Amygdala (tissue), 56 donors: ENCODE results near the gene KSR2.
"Not testable (repeated sequence)": the region's sequence is repeated elsewhere in the genome, so short reads cannot be mapped to it uniquely, and the experiment has no call there.

Experiments
- DNase-seq, 56 donors: peaks; one replicate each; lab custom pipeline; 2025; lab: John Stamatoyannopoulos, UW

Gene KSR2

DNA sequence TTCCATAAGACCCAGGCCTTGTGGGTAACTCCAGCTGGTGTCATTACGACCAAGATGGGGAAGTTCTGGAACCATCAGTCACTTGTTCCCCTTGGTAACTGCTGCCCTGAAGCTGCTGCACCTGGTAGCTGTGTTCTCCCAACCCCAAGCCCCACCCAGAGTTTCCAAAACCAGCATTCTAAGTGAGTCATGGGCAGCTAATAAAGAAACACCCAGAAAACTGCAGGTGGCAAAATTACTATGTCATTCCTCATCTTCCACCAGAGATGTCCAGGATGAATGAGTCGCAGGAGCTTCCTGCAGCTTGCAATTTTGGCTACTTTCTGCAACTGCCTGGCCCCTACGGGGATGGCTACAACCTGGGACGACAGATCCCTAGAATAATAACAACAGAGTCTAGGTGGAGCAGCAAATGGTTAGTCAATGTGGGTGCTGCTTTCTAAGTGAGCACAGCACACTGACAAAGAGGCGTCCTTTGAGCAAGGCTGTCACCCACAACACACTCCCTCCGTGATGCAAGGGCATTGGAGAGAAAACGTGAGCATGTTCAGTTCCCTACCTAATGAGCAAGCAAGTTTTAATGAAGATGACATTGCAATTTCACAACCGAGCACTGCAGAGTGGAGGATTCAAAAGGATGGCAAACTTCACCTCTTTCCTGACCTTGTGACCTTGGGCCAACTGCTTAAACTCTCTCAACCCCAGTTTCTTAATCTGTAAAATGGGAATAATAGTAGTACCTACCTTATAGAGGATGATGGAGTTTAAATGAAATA is 306.0 kb downstream of the KSR2 start:
- peak in 3 of 56 donors; percentile 3 to 34 (median 8) for DNase-seq

DNA sequence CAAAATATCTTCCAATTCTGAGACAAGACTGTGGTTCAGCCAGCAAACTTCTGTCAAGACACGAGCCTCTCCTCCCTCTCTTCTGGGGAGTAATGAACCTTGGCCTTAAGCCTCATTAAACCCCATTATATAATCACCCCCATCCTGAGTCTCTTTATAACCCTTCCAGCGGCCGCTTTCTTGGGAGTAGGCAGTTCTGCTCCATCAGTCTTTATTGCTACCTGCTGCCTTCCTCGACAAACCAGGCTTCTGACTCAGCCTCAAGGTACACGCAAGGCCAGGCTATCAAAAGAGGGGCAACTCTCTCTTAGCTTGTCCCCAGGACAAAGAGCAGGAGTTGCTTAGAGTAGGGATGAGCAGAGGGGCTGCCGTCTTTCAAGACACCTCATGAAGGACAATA is 306.6 kb downstream of the KSR2 start:
- DNase-seq, result no peak

DNA sequence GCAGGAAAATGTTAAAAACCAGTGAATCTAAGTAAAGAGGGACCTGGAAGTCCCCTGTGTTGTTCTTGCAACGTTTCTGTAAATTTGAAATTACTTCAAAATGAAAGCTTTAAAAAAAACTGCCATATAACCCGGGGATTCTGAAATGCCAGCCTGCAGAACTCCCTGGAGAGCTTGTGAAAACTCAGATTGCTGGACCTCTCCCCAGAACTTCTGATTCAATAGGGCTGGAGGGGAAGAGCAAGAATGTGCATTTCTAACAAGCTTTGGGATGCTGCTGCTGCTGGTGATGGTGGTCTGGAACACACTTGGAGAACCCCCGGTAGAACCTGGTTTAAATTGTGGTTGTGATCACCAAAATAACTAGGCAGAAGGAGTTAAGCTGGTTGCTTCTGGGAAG is 307.3 kb downstream of the KSR2 start:
- no peak for DNase-seq

DNA sequence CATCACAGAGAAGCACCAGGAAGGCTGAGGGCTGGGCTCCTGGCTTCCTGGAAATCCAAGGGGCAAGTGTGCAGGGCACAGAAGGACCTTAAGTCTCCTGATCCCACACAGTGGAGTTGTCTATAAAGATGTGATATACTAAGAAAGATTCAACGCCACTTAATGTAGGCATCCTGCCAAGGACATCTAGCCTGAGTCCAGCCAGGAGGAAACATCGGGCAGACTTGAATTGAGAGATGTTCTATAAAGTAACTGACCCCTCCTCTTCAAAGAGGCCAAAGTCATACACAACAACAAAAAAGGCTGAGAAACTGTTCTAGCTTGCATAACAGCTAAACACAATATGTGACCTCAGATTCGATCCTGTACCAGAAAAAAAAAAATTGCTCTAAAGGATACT is 307.9 kb downstream of the KSR2 start:
- DNase-seq, result no peak

DNA sequence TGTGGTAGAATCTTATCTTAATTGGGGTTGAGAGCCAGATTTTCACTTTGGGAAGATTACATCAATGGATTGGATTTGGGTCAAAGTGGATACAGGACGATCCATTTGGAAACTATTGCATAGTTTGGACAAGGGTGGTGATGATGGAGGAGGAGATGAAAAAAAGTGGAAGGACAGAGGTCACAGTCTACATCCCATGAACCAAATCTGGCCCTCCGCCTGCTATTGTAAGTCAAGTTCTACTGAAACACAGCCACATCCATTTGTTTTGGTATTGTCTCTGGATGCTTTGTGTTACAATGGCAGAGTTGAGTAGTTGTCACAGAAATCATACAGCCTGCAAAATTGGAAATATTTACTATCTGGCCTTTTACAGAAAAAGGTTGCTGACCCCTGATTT is 310.6 kb downstream of the KSR2 start:
- no peak for DNase-seq

DNA sequence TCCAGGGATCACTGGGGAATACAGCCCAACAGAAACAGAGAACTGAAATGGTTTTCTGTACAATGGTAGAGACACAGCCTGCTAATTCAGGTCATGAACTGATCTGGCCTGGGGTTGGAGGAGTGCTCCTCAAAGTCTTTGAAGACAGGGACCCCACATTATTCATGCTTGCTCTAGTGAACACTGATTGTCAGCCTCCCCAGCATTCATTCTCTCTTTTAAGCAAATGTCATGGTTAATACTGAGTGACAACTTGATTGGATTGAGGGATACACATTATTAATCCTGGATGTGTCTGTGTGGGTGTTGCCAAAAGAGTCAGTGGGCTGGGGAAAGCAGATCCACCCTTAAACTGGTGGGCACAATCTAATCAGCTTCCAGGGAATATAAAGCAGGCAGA is 319.0 kb downstream of the KSR2 start:
- no peak for DNase-seq

DNA sequence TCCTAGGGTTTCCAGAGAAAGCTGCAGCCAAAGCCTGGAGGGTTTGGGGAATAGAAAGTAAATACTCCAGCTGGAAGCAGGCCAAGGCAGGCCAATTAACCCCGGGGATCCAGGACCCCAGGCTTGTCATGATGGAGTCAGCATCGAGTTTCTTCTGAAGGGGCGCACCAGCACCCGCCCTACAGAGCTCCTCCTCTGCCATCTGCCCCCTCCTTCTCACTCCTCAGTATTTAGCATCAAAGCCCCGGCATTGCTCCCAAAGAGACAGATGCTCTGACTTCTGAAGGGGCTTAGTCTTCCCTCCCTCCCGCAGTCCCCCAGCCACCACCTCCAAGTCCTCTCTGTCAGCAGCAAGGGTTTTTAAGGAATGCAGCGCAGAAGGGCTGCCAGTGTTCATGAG is 322.3 kb downstream of the KSR2 start:
- DNase-seq, result no peak

DNA sequence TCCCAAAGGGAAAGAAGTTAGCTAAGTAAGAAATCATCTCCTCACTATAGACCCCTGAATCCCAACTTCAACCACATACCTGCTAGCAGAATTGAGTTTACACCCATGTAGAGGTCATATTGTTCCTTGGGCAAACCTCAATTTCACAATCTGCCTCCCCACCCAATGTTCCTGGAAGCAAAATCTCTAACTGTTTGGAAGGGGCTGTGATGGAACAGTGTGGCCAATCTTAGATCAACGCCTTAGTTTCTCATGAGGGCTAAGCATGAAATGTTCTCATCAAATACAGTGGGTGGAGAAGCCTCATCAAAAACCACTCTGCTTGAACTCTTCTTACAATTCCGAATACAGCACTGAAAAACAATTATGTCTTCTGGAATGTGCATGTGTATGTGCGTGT is 323.3 kb downstream of the KSR2 start:
- DNase-seq, result no peak

DNA sequence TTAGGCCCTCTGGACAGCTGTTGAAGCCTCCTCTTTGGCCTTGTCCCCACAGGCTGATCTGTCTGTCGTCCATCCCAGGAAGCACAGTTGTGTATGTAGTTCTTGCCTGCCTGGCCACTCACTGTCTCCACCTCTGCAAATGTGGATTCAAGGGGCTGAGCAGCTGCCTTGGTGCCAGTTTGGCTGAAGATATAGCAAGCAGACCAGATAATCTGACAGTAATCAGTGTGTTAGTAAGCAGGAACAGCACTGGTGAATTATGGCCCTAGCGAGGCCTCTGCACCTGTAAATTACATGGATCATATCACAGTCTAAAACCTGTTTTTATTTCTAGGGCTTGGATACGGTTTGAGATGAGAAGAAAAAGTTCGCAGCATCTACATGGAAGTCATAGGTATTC is 324.8 kb downstream of the KSR2 start:
- DNase-seq, result no peak

DNA sequence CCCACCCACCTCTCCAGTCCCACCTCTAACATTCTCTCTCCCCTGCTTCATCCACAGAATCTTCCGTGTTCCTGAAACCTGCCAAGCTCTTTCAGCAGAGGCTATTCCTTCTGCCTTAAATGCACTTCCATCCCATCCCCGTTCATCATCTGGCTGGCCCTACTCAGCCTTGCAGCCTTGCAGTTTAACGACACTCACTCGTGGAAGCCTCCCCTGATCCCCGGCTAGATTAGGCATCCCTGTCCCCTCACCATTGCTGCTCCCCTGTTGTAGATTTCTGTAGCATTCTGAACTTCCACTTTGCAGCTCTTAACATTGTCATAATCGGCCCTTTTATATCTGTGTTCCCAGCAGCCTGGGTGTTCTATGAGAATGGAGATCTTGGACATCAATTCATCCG is 326.9 kb downstream of the KSR2 start:
- DNase-seq, result no peak

DNA sequence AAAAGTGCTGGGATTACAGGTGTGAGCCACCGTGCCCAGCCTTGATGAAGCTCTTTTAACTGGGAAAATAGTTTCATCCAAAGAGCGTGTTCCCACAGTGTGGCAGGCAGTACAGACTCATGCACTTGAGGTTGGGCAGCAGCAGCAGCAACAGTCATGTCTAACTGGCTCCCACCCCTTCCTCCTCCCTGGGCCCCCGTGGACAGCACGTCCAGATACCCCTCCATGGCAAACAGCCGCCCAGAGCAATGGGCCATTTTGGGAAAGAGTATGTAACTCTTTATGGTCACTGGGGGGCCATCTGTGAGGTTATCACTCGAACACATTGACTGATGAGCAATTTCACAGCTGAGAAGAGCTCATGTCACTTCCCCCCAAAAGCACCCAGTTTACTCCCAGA is 328.3 kb downstream of the KSR2 start:
- DNase-seq, result no peak

DNA sequence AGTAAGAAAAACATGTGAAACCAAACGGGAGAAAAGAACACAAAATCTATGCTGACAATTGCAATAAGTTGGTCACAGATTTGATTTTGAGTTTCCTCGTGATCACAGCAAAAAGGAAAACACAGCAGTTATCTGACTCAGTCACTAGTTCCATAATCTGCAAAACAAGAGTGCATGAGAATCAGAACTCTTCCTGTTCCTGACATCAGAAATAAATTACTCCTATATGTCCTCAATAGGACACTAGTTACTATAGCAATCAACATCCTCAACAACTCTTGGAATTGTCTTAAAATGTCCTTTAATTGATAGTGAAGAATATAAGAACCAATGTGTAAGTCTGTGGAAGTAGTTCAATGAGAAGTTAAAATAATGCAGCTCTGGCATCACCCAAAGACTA is 339.3 kb downstream of the KSR2 start:
- no peak for DNase-seq

DNA sequence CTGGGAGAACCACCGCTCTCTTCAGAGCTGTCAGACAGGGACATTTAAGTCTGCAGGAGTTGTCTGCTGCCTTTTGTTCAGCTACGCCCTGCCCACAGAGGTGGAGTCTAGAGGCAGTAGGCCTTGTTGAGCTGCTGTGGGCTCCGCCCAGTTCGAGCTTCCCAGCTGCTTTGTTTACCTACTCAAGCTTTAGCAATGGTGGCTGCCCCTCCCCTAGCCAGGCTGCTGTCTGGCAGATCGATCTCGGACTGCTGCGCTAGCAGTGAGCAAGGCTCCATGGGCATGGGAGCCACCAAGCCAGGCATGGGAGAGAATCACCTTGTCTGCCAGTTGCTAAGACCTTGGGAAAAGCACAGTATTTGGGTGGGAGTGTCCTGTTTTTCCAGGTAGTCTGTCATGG is 340.1 kb downstream of the KSR2 start:
- not testable (repeated sequence) for DNase-seq

DNA sequence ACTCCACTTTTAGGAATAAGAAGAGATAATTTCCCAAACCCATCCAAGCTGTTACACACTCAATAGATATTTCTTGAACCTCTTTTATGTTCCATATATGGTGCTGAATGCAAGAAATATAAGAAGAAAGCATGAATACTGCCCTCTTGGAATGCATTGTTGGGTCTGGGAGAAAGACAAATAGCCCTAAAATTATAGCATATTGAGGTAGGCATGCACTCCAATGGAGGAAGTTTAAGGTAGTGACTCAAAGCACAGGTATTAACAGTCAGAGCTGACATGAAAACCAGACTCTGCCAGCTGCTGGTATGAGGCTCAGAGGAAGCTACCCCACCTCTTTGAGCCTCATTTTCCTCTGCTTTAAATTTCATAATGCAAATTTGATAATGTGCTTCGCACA is 346.0 kb downstream of the KSR2 start:
- DNase-seq, result no peak

DNA sequence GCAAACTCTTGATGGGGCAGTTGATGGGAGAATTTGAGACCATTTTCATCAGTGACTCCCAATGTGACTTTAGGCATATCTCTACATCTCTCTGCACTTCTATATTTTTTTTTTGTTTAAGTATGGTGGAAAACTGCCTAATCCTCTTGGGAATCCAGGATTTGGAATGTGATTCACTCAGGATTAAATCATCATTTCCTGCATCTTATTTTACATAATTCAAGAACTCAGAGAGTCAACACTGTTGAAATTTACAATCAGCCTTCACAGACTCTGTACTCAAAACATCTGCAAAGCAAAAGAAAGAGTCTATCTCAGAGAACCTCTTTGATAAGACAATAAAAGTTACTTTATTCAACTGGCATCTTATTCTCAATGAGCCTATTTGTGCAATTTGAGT is 346.7 kb downstream of the KSR2 start:
- DNase-seq, result no peak

DNA sequence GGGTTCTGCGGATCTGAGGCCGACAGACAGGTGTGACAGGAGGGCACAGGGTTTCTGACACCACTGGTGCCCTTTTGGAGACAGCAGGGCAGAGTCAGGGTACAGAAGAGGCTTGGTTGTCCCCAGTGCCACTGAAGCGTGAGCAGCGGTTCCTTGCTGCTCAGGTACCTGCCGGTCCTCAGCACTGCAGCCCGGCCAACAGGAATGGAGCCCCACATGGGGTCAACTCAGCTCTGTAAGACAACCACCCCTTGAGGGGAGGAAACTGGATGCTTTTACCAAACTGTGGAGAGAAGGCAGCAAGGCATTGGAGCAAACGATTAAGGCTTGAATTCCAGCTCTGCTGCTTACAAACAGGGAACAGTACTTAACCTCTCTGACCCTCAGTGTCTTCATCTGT is 361.0 kb downstream of the KSR2 start:
- DNase-seq, result no peak

DNA sequence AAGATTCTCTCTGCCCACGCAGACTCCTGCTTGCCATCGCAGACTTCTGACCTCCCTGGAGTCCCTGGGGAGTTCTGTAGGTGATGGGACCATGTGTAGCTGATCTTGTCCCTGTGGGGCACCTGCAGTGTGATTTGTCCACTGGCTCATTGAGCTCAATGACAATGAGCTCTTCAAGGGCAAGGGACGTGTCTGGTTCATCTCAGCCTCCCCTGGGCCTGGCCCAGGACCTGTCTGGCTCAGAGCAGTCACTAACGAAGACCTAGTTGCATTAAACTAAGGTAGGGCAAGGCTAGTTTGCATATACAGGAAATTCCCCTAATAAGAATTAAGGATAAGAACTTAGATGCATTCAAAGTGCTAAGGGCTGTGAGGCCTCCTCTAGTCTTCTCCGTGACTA is 361.8 kb downstream of the KSR2 start:
- DNase-seq, result no peak

DNA sequence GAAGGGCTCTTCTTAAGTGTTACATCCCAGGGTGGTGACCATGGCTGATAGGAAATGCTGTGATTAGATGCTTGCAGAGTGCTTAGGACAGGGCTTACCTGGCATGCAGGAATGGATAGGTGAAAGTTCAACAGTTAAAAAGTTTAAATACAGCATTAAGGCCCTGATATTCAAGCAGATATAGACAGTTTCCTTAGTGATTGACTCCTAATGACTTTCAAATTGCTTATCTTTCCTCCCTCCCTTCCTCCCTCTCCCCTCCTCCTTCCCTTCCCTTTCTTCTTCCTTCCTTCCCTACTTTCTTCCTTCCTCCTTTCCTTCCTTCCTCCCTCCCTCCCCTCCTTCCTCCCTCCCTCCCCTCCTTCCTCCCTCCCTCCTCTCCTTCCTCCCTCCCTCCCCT is 362.8 kb downstream of the KSR2 start:
- DNase-seq, result no peak

DNA sequence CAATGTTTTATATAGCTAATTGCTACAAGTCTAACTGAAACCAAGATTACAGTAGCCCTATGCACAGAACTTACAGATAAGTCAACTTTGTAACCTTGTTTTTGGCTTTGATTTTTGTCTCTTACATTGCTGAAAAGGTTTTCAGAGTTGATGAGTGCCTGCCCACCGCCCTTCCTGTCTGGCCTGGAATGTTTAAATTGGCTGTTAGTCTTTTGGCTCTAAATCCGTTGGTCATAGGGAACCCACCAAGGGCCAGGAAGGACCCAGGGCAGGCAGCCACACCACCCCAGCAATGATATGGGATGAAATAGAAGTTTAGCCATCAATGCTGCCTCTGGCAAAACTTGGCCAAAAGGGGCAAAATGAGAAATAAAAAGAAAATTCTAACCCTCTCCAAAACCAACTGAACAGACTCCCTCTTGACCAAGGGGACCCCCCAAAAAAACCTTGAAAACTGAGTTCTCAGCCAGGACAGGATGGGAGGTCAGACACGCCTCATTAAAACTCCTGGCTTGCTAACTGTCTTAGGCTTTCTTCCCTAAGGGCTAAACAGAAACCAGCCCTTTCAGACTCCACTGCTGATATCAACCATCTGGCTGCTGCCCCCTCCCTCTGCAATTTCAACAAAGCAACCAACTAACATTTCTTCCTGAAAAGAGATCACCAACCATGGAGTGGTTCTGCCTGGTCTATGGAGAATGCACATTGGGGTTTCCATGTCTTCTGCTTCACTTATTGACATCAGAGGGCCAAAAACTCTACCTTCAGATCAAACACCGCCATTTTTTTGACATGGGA is 365.3 kb downstream of the KSR2 start:
- no peak for DNase-seq

DNA sequence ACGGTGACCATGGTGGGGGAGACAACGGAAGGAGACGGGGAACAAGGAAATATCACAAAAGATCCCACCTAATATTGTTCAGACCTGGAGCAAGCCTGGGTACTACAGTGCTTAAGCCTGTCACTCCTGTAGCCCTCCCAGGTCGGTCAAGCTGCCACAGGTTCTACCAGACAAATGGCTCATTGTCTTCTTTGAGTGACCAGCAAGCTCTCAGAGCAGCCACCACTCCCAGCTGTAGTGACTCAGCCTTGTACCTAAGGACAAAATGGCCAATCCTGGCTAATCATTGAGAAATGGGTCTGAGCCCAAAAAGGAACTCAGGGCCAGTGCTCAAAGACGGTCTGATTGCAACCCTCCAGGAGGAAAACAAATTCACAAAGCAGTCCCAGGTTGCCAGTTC is 368.9 kb downstream of the KSR2 start:
- DNase-seq, result no peak

DNA sequence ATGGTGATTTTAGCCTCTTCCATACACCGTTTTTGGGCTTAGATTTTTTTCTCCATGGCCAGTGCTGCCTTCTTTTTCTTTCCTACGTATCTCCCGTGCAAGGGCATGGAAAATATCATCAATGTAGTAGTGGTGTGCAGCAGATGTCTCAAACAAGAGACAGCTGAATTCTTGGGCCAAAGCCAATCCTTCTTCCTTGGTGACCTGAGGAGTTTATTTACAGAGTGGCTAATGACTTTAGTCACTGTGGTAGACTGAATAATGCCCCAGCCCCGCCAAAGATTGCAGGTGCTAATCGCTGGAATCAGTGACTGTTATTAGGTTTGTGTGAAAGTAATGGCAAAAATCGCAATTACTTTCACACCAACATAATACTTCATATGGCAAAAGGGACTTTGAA is 371.8 kb downstream of the KSR2 start:
- DNase-seq, result no peak

DNA sequence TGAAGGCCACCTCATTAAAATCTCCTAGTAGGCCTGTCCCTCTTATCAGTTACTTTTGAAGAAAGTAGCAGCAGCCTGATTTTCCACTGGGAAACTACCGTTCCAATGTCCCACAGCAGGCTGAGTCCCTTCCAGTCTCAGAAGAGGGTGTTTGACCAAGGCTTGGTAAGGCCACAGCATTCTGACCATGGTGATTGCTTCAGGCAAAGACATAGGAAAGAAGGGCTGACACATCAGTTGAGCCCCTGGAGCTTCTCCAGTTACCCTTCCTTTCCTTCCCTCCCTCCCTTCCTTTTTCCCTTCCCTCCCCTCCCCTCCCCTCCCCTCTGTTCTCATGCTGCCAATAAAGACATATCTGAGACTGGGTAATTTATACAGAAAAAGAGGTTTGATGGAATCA is 373.0 kb downstream of the KSR2 start:
- DNase-seq, result no peak
